ENCODE measurements around the gene MCL1.

Gene MCL1

DNA sequence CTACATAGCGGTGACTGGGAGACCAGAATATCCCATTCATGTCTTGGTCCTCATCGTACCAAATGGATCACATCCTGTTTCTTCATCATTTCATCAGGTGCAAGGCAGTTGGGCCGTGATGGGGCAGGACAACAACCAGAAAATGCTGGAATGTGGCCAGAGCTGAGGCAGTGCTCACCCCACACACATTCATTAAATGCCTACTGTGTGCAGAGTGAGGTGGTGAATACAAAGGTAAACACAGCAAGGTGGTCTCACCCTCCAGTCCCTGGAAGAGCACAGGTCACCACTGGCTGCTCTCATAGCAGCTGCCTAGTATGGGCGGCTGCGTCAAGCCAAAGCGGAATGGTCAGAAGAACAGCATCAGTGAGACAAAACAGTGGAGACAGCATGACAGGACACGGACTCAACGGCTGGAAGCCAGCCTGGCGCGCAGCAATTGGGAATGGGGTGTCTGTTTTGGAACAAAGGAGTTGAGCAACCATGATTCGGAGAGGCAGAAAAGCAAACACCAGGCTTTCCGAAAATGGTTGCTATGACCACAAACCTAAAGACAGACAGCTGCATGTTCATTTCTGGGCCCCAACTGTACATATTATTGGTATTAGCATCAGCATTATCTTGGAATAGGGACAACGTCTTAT lies 35.8 kb downstream of the MCL1 start:
- DNase-seq (ENCODE audit: low read depth in 2 of 2, low spot score in 1 of 2): no peak

DNA sequence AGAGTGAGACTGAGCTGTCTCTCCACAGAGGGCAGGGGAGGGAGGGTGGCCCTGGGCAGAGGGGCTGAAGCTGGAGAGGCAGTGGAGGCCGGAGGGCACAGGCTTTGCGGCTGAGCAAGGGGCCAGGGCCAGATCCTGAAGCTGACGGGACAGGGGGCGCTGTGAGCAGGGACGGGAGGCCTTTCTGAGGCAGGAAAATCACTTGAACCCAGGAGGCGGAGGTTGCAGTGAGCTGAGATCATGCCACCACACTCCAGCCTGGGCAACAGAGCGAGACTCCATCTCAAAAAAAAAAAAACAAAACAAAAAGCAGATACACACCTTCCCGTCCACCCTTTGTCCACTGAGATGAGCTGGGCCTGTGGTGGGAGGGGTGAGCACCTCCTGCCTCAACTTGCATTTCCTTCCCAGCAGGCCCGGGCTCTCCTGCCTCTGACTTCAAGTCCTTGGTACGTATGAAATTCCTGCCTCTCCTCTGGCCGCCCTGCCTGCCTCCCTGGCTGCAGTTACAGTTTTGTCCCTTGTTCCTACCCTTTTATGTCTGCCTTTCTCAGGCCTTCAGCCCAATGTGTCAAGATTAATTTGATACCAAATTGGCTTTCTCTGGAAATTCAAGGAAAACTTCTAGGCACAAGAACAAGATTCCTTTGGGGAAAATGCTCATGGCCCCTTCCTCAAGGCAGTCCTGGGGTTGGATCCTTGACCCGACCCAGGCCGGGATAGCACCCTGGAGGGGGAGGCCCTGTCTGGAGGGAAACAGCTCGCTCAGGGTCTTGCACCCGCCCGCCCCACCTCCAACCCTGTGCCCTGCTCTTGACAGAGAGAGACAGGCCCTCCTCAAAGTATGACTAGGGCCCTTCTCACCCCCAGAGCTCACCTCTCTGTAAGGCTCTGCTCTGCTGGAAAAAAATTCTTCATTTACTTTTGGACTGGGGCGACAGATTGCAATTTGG lies 41.4 kb downstream of the MCL1 start:
- no peak for DNase-seq (ENCODE audit: low read depth in 2 of 2, low spot score in 1 of 2)

GRCh38 chr1:150536836-150537731 lies 42.3 kb downstream of the MCL1 start:
- no peak for DNase-seq (ENCODE audit: low read depth in 2 of 2, low spot score in 1 of 2)

DNA sequence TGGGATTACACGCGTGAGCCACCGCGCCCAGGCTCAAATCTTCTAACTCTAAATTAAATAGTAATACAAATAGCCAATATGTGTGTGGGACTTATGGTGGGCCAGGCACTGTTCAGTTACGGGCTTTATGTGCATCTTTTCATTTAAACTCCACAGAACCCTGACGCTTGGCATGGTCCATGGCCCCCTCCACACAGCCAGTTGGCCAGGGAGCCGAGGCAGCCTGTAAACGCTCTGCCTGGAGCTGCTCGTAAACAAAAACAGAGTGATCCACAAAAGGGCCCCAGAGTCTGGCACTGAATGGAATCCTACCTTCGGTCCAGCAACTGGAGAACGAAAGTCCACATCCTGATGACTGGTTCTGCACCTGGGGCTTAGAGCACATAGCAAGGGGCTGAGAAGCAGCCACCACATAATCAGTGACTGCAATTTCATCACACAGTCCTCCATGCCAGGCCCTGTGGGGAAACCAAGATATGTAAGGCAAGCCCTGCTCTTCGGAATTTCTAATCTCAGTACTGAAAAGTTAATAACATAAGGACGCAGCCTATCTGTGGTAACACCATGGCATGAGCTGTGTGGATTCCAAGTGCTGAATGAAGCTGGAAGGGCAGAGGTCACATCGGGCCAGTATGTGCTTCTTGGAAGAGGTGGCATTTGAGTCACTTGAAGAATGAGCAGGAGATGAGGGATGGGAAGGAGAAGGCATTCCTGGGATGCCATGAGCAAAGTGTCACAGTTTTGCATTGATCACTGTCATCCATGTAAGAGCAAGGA lies 43.7 kb downstream of the MCL1 start:
- DNase-seq (ENCODE audit: low read depth in 2 of 2, low spot score in 1 of 2): no peak

DNA sequence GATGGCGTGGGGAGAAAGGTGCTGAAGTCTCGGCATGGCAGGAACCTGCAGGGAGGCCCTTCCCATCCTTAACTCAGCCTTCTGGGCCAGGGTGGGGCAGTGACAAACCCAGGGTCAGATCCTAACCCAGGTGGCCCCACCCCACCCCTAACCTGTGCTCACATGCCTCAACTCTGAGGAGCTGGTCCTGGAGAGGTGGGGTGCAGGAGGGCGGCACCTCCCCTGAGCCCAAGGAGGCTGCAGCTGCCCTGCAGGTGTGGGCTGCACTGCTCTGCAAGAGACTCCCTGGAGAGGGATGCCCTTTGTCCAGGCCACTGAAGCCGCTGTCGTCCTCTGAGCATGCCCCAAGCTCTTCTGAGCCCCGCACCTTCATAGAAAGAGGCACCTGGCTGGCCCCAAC lies 45.4 kb downstream of the MCL1 start:
- DNase-seq (ENCODE audit: low read depth in 2 of 2, low spot score in 1 of 2): no peak

GRCh38 chr1:150532860-150533259 lies 46.5 kb downstream of the MCL1 start:
- DNase-seq (ENCODE audit: low read depth in 2 of 2, low spot score in 1 of 2): no peak

DNA sequence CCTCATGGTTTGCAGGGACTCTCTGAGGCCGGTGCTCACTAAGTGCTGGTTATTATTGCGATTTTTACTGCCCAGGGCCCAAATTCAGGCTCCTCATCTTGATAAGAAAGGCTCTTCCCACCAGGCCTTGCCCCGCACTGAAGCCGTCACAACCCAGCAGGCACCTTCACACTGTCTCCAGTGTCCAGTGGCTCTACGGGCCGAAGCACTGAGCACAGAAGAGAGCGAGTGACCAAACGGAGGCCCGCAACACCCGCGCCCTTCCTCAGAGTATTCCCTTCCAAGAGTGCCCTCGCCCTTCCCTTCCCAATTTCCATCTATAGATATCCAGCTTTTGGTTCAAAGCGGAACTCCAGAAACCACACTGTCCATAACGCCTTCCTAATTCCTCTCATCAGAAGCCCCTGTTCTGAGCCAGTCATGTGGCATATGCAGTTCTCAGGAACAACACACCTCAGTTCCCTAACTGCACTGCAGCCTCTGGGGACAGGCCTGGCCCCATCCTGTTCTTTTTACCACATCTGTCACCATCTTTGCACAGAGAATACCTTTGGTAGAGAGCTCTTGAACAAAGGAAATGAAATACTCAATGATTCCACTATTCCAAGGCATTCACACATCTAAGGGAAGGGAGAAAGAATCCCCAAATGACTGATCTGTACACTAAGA lies 48.8 kb downstream of the MCL1 start:
- no peak for DNase-seq (ENCODE audit: low read depth in 2 of 2, low spot score in 1 of 2)

DNA sequence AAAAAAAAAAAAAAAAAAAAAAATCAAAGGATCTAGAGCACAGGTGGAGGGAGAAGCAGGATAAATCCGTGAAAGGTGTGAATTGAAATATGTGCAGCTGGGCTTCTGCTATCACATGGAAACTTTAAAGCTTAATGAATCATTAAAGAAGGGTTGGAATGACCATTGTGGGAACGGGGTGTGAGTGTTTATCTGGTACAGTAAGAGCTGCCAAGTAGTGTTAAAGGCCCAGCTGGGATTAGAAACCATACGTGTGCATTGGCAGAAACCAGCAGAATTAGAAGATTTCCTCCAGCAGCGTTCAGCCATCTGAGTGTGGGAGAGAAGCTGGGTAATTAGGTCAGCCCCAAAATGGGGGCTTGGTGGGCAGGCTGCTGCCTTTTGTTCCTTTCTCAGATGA lies 50.4 kb downstream of the MCL1 start:
- DNase-seq (ENCODE audit: low read depth in 2 of 2, low spot score in 1 of 2): no peak

DNA sequence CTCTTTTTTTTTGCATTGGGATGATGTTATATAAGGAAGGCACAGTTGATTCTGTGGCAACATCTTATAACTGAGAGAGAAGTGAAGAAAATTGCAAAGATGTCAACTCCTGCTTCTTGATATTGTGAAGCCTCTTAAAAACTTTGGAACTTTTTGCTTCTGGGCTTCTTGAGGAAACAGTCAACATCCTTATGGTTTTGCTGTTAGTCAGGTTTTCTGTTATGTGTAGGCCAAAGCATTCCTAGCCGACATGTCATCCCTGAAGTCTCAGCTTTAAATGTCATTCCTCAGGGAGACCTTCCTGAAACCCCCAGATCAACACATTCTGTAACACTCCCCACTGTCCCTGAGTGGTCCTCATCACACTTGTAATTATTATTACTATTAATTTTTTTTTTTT lies 51.2 kb downstream of the MCL1 start:
- DNase-seq (ENCODE audit: low read depth in 2 of 2, low spot score in 1 of 2): no peak

DNA sequence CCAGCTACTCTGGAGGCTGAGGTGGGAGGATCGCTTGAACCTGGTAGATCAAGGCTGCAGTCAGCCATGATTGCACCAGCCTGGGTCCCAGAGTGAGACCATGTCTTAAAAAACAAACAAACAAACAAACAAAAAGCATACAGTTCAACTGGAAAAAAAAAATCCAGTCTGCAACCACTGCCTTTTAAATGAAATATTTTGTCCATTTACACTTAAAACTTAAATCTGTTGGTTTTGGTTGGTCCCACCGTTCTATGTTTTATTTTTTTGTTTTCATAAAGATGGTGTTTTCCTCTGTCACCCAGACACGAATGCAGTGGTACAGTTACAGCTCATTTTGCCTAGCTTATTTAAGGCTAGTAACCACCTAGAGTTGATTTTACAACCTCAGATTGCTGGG lies 54.1 kb downstream of the MCL1 start:
- DNase-seq (ENCODE audit: low read depth in 2 of 2, low spot score in 1 of 2): no peak
